Thymus (tissue), 11 donors: ENCODE results near the gene IL1R1. TPM values are rescaled to one million over a fixed set of nuclear protein-coding genes. Genes with fewer than 3 reads are reported as not detected.

ENCODE experiments used
- DNase-seq, 9 donors: peaks; one replicate each; pipeline ENCODE4 v3.0.0-alpha.2; 2013; ENCODE audit warnings: low spot score in 9 of 9, low read depth in 6 of 9, missing footprints in 1 of 9
- H3K27ac ChIP-seq, 2 donors: one replicate each; pipeline ENCODE4 v1.5.1; 2013; ENCODE audit warnings: control low read depth in 1 of 2, low read depth in 1 of 2, low read length in 1 of 2, mild to moderate bottlenecking in 1 of 2, moderate library complexity in 1 of 2
- H3K27me3 ChIP-seq, 2 donors: one replicate each; pipeline ENCODE4 v1.5.1; 2013; ENCODE audit warnings: low read length in 1 of 2; ENCODE audit not compliant: control insufficient read depth in 2 of 2, insufficient read depth in 1 of 2
- H3K36me3 ChIP-seq, 2 donors: one replicate each; pipeline ENCODE4 v1.5.1; 2013; ENCODE audit warnings: low read length in 1 of 2, mild to moderate bottlenecking in 1 of 2, moderate library complexity in 1 of 2; ENCODE audit not compliant: control insufficient read depth in 2 of 2, insufficient read depth in 2 of 2
- H3K4me1 ChIP-seq, 2 donors: one replicate each; pipeline ENCODE4 v1.5.1; 2013; ENCODE audit warnings: low read length in 2 of 2; ENCODE audit not compliant: control insufficient read depth in 2 of 2, insufficient read depth in 2 of 2
- H3K4me3 ChIP-seq, 2 donors: one replicate each; pipeline ENCODE4 v1.5.1; 2013; ENCODE audit warnings: low read length in 2 of 2, control low read depth in 1 of 2, mild to moderate bottlenecking in 1 of 2
- H3K9me3 ChIP-seq, 2 donors: one replicate each; pipeline ENCODE4 v1.5.1; 2013; ENCODE audit warnings: low read length in 1 of 2, mild to moderate bottlenecking in 1 of 2; ENCODE audit not compliant: control insufficient read depth in 2 of 2, insufficient read depth in 1 of 2
- WGBS: extraction: QIAGEN DNeasy Blood & Tissue Kit; methylation state at CpG from one replicate; pipeline ENCODE4 v1.1.7; 2013; 5-methylcytosine and 5-hydroxymethylcytosine counted together
- polyA plus RNA-seq: library from polyadenylated mRNA; stranded (reverse); fragments of 200-250 nt; gene quantifications from one replicate; pipeline ENCODE4 v1.2.3, GENCODE V29; 2013
- total RNA-seq: library from RNA; stranded (reverse); fragments of 120-200 nt; gene quantifications from one replicate; pipeline ENCODE4 v1.2.4, GENCODE V29; 2013
- donor health status: healthy.

Gene IL1R1
- total and polyA plus RNA-seq, 2 donors, result 5.2 to 82.1 TPM

GRCh38 chr2:102184018-102184417 is 41.5 kb downstream of the IL1R1 start:
- 95% methylated on average over 2 of the region's 2 CpGs for WGBS
- Histone ChIP-seq H3K9me3 (no peaks in the 10 kb centered on the region), H3K27me3 (peaks cover 5 to 28% of the 10 kb centered on the region in 2 donors), H3K4me1 (peaks cover 0 to 6% of the 10 kb centered on the region in 2 donors), H3K4me3 (no peak overlapping the region), H3K27ac (no peak overlapping the region), H3K36me3 (no peaks in the 10 kb centered on the region)
- no peak for DNase-seq

DNA sequence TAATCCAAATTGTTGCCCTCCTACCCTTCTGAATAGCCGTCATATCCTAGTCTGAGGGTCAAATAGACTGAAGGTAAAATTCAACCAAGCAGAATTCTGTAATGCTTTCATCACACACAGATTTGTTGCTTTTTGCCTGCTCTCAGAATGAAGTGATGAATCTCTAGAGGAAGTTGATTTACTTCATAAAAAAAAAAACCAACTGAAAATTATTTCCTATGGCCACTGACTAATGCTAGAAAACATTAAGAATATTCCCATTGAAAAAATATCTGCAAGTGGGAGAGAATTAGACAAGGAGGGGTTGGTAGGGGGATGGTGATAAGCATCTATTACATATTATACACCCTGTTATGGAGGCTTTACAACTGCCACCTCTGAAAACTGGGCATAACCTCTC is 42.0 kb downstream of the IL1R1 start:
- DNase-seq, result no peak
- no peak overlapping the region for H3K27ac ChIP-seq
- H3K4me3 ChIP-seq, result no peak overlapping the region
- WGBS, result 100% methylated on average over 1 of the region's 1 CpG
- H3K36me3 ChIP-seq, result no peaks in the 10 kb centered on the region
- peaks cover 5 to 28% of the 10 kb centered on the region in 2 donors for H3K27me3 ChIP-seq
- no peaks in the 10 kb centered on the region for H3K9me3 ChIP-seq
- peaks cover 0 to 6% of the 10 kb centered on the region in 2 donors for H3K4me1 ChIP-seq

- Histone ChIP-seq H3K27me3 (peaks cover 5 to 33% of the 10 kb centered on the region in 2 donors), H3K4me1 (peaks cover 0 to 6% of the 10 kb centered on the region in 2 donors), H3K27ac (no peak overlapping the region), H3K4me3 (no peak overlapping the region), H3K9me3 (no peaks in the 10 kb centered on the region), H3K36me3 (no peaks in the 10 kb centered on the region)
- DNase-seq, result no peak
- 2% methylated on average over 2 of the region's 2 CpGs for WGBS
Observed at GRCh38 chr2:102185347-102185746, 42.8 kb downstream of the IL1R1 start.

GRCh38 chr2:102186791-102187495 is 44.4 kb downstream of the IL1R1 start, which contains the start of gene IL1RL2:
Gene IL1RL2 (plus strand): TSS chr2:102187023. CDS start chr2:102187868, 845 bp downstream.
- WGBS, result 79% methylated on average over 36 of the region's 36 CpGs
- H3K27me3 ChIP-seq, result peaks cover 5 to 35% of the 10 kb centered on the region in 2 donors
- H3K27ac ChIP-seq, result no peak within 1 kb of the TSS
- H3K9me3 ChIP-seq, result no peaks in the 10 kb centered on the region
- H3K4me1 ChIP-seq, result peaks cover 0 to 6% of the 10 kb centered on the region in 2 donors
- no peak for DNase-seq
- no peaks in the 10 kb centered on the region for H3K36me3 ChIP-seq
- H3K4me3 ChIP-seq, result peak within 1 kb of the TSS; percentile 30 to 39

DNA sequence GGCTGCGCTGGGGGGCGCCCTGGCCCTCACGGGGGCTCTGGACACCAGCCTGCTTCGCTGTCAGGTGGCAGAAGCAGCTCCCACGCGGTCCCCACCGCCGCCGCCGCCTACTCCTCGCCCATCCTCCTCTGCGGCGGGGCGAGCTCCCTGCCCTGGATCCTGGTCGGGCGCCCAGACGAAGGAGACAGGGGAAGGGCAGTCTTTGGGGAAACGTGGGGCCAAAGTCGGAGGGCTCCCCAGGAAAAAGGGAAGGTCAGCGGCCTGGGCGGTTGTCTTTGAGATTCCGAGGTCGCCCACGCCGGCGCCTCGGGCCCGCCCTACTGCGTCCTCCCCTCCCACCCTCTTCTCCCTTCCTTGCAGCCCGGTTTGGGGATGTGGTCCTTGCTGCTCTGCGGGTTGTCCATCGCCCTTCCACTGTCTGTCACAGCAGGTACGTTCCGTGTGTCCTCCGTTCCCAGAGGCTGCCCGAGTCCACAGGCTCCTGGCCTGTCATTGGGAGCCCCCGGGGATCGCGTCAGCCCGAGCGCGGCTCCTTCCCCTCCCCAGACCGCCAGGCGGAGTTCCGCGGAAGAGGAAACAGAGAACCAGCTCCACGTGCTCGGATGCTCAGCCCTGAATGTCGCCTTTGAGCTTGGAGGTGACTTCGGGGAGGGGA is 45.1 kb downstream of the IL1R1 start:
- H3K36me3 ChIP-seq, result no peaks in the 10 kb centered on the region
- H3K4me3 ChIP-seq, result peak overlapping the region; percentile 30 to 39
- WGBS, result 11% methylated on average over 50 of the region's 50 CpGs
- DNase-seq, result peak in 5 of 9 donors; percentile 6 to 37 (median 12)
- peaks cover 5 to 35% of the 10 kb centered on the region in 2 donors for H3K27me3 ChIP-seq
- H3K4me1 ChIP-seq, result peaks cover 0 to 6% of the 10 kb centered on the region in 2 donors
- no peak overlapping the region for H3K27ac ChIP-seq
- H3K9me3 ChIP-seq, result no peaks in the 10 kb centered on the region

GRCh38 chr2:102190430-102191107 is 48.0 kb downstream of the IL1R1 start:
- H3K27me3 ChIP-seq, result peaks cover 5 to 35% of the 10 kb centered on the region in 2 donors
- H3K27ac ChIP-seq, result no peak overlapping the region
- H3K4me1 ChIP-seq, result peaks cover 0 to 6% of the 10 kb centered on the region in 2 donors
- no peak for DNase-seq
- H3K9me3 ChIP-seq, result no peaks in the 10 kb centered on the region
- H3K36me3 ChIP-seq, result no peaks in the 10 kb centered on the region
- no peak overlapping the region for H3K4me3 ChIP-seq
- WGBS, result 94% methylated on average over 10 of the region's 10 CpGs

DNA sequence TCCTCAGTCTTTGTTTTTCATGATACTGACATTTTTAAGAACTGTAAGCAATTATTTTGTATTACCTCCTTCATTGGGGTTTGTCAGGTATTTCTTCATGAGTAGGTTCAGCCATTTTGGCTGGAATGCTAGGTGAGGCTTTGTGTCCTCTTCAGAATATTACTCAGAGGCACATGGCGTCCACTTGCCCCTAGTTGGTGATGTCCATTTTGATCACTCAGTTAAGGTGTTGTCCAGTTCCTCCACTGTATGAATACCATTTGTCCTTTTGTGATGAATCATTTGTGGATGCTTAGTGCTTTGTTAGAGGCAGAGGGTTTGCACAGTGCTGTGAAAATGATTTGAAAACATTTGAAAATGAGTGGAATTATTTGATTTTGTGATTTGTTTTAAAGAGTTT is 49.0 kb downstream of the IL1R1 start:
- DNase-seq, result no peak
- Histone ChIP-seq H3K4me3 (no peak overlapping the region), H3K27me3 (peaks cover 5 to 30% of the 10 kb centered on the region in 2 donors), H3K4me1 (peaks cover 0 to 6% of the 10 kb centered on the region in 2 donors), H3K27ac (no peak overlapping the region), H3K9me3 (no peaks in the 10 kb centered on the region), H3K36me3 (no peaks in the 10 kb centered on the region)
- 97% methylated on average over 1 of the region's 1 CpG for WGBS

DNA sequence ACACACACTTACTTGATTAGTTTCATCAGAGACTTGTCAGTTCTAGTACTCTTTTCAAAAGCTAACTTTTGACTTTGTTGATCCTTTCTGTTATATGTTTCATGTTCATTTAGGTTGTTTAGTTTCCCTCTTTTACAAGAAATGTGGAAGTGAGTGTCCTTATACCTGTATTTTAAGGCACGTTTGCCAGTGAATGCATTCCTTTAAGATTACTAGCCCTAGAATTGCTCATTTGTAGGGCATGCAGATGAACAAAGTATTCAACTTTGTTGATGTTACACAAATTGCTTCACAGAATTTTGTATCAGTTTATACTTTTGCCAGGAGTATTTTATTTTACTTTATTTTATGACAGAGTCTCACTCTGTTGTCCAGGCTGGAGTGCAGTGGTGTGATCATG is 50.5 kb downstream of the IL1R1 start:
- no peaks in the 10 kb centered on the region for H3K36me3 ChIP-seq
- H3K4me3 ChIP-seq, result no peak overlapping the region
- no peaks in the 10 kb centered on the region for H3K9me3 ChIP-seq
- no peak overlapping the region for H3K27ac ChIP-seq
- H3K4me1 ChIP-seq, result peaks cover 0 to under 1% of the 10 kb centered on the region in 2 donors
- DNase-seq, result no peak
- WGBS, result 94% methylated on average over 1 of the region's 1 CpG
- peaks cover 0 to 14% of the 10 kb centered on the region in 2 donors for H3K27me3 ChIP-seq
